Nephron (organoid): ENCODE data around the gene KAZN.

ENCODE experiments used
- H3K27ac Mint-ChIP-seq, 3 experiments: 2 replicates each; pipeline ENCODE4 v1.8.0; 2020; ENCODE audit warnings: mixed read lengths in 3 of 3, mild to moderate bottlenecking in 2 of 3, moderate library complexity in 1 of 3
- H3K27me3 Mint-ChIP-seq: 2 replicates; pipeline ENCODE4 v1.8.0; 2021; ENCODE audit warnings: low read depth, mild to moderate bottlenecking, moderate library complexity, mixed read lengths
- H3K36me3 Mint-ChIP-seq: 2 replicates; pipeline ENCODE4 v1.8.0; 2020; ENCODE audit warnings: low read depth, mixed read lengths
- H3K4me1 Mint-ChIP-seq: 2 replicates; pipeline ENCODE4 v1.8.0; 2020; ENCODE audit warnings: mixed read lengths
- H3K4me3 Mint-ChIP-seq, 3 experiments: 2 replicates each; pipeline ENCODE4 v1.8.0; 2020; ENCODE audit warnings: mild to moderate bottlenecking in 3 of 3, mixed read lengths in 3 of 3, moderate library complexity in 2 of 3
- H3K9me3 Mint-ChIP-seq: 2 replicates; pipeline ENCODE4 v1.8.0; 2020; ENCODE audit warnings: mixed read lengths
- TF ChIP-seq, protein P1 (sequence below), 3 experiments: fragments of 200-600 bp; sonication (generic); IDR thresholded peaks; one replicate each; pipeline ENCODE4 v1.5.0; 2021; ENCODE audit warnings: antibody characterized with exemption in 3 of 3; ENCODE audit not compliant: unreplicated experiment in 3 of 3

The KAZN gene

DNA sequence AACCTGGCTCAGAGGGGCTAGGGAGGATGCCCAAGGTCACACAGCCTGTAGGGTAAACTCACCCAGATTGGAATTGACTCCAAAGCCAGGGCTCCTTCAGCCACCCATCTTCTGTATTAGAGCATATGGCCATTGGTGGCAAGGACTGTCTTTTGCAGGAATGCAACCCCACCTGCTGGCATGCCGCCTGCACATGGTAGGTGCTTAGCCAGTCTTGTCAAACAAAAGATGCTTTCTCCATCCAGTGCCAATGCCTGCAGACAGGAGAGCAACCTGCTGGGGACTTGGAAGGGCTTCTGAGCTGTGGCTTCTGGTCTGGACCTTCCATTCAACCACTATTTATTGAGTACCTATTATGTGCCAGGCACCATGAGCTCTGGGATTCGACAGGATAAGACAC is 459.8 kb downstream of the KAZN start:
- H3K27ac Mint-ChIP-seq: no peak overlapping the region
- H3K9me3 Mint-ChIP-seq: peaks cover 2% of the 10 kb centered on the region
- no peaks in the 10 kb centered on the region for H3K4me1 Mint-ChIP-seq
- peaks cover 57% of the 10 kb centered on the region for H3K36me3 Mint-ChIP-seq
- no peak overlapping the region for H3K4me3 Mint-ChIP-seq
- TF ChIP-seq, protein P1, sequence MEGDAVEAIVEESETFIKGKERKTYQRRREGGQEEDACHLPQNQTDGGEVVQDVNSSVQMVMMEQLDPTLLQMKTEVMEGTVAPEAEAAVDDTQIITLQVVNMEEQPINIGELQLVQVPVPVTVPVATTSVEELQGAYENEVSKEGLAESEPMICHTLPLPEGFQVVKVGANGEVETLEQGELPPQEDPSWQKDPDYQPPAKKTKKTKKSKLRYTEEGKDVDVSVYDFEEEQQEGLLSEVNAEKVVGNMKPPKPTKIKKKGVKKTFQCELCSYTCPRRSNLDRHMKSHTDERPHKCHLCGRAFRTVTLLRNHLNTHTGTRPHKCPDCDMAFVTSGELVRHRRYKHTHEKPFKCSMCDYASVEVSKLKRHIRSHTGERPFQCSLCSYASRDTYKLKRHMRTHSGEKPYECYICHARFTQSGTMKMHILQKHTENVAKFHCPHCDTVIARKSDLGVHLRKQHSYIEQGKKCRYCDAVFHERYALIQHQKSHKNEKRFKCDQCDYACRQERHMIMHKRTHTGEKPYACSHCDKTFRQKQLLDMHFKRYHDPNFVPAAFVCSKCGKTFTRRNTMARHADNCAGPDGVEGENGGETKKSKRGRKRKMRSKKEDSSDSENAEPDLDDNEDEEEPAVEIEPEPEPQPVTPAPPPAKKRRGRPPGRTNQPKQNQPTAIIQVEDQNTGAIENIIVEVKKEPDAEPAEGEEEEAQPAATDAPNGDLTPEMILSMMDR (IDR thresholded peaks at IDR 0.05; ENCODE audit: unreplicated experiment in 3 of 3): no peak
- H3K27me3 Mint-ChIP-seq: no peaks in the 10 kb centered on the region

DNA sequence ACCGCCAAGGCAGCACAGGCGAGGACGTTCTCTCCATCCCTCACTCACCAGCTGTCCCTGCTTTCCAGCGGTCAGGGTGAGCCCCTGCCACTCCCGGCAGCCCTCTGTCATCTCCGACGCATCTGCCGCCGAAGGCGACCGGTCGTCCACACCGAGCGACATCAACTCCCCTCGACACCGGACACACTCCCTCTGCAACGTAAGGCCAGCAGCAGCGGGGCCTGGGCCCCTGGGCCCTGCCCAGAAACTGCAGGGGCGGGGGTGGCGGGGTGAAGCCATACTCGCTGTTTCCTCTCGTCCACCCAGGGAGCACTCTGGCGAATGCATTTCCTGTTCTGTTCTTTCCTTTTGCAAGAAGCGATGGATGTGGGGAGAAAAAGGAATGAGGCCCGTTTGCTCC is 461.6 kb downstream of the KAZN start:
- Mint-ChIP-seq H3K36me3 (peaks cover 67% of the 10 kb centered on the region), H3K4me3 (no peak overlapping the region), H3K27ac (no peak overlapping the region), H3K27me3 (no peaks in the 10 kb centered on the region), H3K4me1 (no peaks in the 10 kb centered on the region), H3K9me3 (peaks cover 2% of the 10 kb centered on the region)
- TF ChIP-seq, protein P1 (IDR thresholded peaks at IDR 0.05; ENCODE audit: unreplicated experiment in 3 of 3): no peak

DNA sequence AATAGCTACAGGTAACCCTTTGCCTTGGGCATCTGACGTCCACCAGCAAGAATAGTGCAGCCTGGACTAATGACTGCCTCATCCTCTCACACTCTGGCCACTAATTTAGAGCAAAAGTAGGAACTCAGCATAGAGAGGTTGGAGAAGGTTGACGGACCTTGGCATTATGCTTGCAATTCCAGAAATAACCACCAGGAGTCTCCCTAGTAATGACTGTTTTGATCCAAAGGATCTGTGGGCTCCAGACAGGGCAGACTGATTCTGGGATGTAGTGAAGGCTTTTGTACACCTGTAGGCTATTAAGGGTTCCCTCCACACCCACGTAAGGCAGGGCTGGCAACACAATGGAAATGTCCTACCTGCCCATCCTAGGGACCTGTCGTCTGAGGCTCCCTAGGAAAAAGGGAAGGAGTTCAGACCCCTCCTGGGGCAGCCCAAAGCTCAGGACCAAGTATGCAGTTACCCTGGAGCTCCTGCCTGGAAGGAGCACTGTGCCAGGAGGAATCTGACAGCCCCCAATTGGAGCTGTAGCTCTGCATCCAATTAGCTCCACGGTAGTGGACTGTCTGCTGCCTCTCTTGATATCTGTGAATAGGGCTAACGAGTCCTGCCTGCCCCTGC is 464.1 kb downstream of the KAZN start:
- peaks cover 2% of the 10 kb centered on the region for H3K9me3 Mint-ChIP-seq
- H3K4me1 Mint-ChIP-seq: peaks cover 3% of the 10 kb centered on the region
- no peak overlapping the region for H3K27ac Mint-ChIP-seq
- H3K27me3 Mint-ChIP-seq: peaks cover 3% of the 10 kb centered on the region
- TF ChIP-seq, protein P1 (IDR thresholded peaks at IDR 0.05; ENCODE audit: unreplicated experiment in 3 of 3): peak; percentile 30 to 51 (median 49)
- no peak overlapping the region for H3K4me3 Mint-ChIP-seq
- H3K36me3 Mint-ChIP-seq: peaks cover 74% of the 10 kb centered on the region

DNA sequence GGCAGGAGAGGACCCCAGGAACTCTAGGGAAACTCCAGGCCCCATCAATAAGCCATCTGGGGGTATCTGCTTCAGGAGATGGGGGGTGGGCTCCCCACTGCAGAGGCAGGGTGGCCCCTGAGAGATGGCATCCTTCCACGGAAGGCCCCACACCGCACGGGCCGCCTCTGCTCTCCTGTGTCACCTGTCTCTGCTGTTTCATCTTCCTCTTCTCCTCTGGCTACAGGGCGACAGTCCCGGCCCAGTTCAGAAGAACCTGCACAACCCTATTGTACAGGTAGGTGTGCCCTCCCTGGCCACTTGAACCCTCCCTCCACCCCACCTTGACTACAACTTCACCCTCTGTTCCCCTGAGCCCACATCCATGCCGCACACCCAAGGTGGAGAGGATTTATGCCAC is 464.9 kb downstream of the KAZN start:
- no peak overlapping the region for H3K4me3 Mint-ChIP-seq
- TF ChIP-seq, protein P1 (IDR thresholded peaks at IDR 0.05; ENCODE audit: unreplicated experiment in 3 of 3): no peak
- H3K36me3 Mint-ChIP-seq: peaks cover 68% of the 10 kb centered on the region
- H3K27me3 Mint-ChIP-seq: peaks cover 3% of the 10 kb centered on the region
- H3K27ac Mint-ChIP-seq: no peak overlapping the region
- H3K9me3 Mint-ChIP-seq: peaks cover 2% of the 10 kb centered on the region
- H3K4me1 Mint-ChIP-seq: peaks cover 5% of the 10 kb centered on the region

DNA sequence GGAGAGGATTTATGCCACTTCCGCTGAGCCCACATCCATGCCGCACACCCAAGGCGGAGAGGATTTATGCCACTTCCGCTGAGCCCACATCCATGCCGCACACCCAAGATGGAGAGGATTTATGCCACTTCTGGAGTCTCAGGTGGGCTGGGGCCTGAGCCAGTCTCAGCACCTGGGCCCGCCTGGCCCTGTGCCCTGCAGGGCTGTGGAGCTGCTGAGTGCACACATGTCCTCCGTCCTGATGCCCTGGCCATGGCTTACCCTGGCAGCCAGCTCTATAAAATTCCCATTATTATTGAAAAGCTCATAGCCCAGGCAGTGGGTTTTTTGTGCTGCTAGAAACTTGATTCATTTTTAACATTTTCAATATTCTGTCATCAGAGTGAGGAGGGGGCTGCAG is 465.3 kb downstream of the KAZN start:
- Mint-ChIP-seq H3K9me3 (peaks cover 2% of the 10 kb centered on the region), H3K4me3 (no peak overlapping the region), H3K27me3 (peaks cover 3% of the 10 kb centered on the region), H3K4me1 (peaks cover 5% of the 10 kb centered on the region), H3K36me3 (peaks cover 67% of the 10 kb centered on the region), H3K27ac (no peak overlapping the region)
- TF ChIP-seq, protein P1 (IDR thresholded peaks at IDR 0.05; ENCODE audit: unreplicated experiment in 3 of 3): no peak

DNA sequence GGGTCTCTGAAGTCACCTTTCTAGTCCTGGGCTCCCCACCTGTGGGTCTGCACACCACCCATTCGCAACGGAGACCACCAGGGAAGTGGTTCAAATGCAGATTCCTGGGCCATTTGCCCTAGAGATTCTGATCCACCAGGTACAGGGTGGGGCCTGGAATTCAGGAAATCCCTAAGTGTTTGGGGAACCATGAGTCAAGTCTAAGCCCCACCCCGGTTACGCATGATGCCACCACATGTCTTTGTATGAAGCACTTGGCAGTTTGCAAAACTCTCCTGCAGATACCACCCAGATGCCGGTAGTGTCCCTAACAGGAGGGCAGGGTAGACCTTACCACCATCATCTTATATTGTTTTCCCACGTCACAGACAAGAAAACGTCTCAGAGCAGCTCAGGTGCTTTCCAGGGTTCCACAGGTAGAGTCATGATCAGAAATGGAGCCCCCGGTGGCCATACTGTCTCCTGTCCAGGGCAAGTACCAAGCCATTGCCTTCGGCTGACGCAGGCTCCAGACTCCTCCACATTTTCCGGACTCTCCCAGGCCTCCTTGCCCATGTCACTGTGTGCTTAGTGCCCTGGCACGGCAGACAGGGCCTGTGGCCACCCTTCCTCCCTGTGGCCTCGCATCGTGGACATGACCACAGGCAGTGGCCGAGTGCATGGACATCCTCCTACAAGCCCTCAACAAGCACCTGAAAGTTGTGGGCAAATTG is 465.9 kb downstream of the KAZN start:
- peaks cover 2% of the 10 kb centered on the region for H3K9me3 Mint-ChIP-seq
- H3K27ac Mint-ChIP-seq: no peak overlapping the region
- TF ChIP-seq, protein P1 (IDR thresholded peaks at IDR 0.05; ENCODE audit: unreplicated experiment in 3 of 3): no peak
- peaks cover 5% of the 10 kb centered on the region for H3K4me1 Mint-ChIP-seq
- peaks cover 3% of the 10 kb centered on the region for H3K27me3 Mint-ChIP-seq
- no peak overlapping the region for H3K4me3 Mint-ChIP-seq
- peaks cover 62% of the 10 kb centered on the region for H3K36me3 Mint-ChIP-seq
